HG03175 (cell line): ENCODE data around the gene KLF11.

Source experiments
- ATAC-seq: cut with Tn5 transposase; IDR thresholded peaks from one replicate; pipeline ENCODE4 v1.9.1; 2021; ENCODE audit warnings: mild to moderate bottlenecking, moderate library complexity; ENCODE audit not compliant: unreplicated experiment

Gene KLF11

GRCh38 chr2:10043256-10043905, at the start of gene KLF11:
Gene KLF11 (plus strand): TSS chr2:10043550. CDS start chr2:10043717, 167 bp downstream.
- peak; percentile 79 for ATAC-seq

- no peak for ATAC-seq
These were observed 48.9 kb upstream of the KLF11 start for GRCh38 chr2:9994462-9994861.

DNA sequence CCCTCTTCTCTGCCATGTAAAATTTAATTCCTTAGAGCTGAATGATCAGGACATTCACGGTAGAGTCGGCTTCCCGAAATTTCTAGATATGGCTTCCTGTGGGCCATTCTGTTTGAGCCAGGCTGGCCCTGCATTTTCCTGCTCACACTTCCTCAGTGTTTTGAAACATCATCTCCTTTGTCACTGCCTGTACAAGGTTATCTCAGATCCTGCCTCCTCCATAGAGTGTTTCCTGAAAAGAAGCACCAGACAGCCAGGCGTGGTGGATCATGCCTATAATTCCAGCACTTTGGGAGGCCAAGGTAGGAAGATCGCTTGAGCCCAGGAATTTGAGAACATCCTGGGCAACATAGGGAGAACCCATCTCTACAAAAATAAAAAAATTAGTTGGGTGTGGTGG, 48.3 kb upstream of the KLF11 start:
- no peak for ATAC-seq

- ATAC-seq = no peak
These were observed 47.0 kb upstream of the KLF11 start for GRCh38 chr2:9996321-9996720.

- ATAC-seq = no peak
These were observed 45.4 kb upstream of the KLF11 start for GRCh38 chr2:9997936-9998335.

DNA sequence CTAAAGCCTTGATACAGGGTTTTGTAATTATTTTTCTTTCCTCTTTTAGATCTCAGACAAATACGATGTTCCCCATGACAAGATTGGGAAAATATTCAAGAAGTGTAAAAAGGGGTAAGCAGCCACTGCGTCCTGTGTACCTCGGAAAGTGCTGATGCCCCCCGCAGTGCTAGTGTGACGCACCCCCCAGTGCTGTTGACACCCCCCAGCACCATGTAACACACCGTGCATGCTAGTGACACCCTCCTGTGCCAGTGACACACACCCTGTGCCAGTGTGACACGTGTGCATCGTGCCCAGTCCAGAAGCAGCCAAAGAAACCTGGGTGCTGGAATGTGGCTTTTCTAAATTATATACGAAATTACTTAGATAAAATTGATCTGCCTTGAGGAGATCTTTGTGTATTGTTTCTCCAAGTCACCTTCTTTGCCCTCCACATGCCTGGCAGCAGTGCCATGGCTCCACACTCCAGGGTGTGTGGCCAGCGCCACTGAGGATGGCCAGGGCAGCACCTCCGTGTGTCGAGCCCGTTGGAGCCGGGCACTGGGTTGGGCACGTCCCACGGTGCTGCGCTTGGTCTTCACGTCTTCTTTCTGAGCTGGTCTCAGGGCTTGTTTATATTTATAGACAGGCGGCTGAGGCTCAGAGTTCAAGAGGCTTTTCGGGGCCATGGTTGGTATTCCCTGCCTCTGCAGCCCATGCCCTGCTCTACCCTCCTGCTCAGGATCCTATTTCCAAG, 44.3 kb upstream of the KLF11 start:
- no peak for ATAC-seq

DNA sequence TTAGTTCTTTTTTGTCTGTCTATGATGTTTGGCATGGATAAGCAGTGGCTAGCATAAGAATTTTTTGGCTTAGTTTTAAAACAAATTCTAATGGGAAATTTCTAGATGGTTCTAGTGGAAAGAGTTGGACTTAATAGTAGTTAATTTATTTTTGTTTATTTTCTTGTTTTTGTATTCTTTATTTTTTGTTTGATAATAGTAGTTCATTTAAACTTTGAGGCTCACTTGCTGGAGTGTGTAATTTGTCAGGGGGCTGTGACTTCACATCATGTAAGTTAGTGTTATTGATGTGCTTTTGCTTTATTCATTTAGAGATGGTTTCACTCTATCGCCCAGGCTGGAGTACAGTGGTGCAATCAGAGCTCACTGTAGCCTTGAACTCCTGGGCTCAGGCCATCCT, 43.7 kb upstream of the KLF11 start:
- no peak for ATAC-seq

- no peak for ATAC-seq
These were observed 42.8 kb upstream of the KLF11 start for GRCh38 chr2:10000541-10000940.

DNA sequence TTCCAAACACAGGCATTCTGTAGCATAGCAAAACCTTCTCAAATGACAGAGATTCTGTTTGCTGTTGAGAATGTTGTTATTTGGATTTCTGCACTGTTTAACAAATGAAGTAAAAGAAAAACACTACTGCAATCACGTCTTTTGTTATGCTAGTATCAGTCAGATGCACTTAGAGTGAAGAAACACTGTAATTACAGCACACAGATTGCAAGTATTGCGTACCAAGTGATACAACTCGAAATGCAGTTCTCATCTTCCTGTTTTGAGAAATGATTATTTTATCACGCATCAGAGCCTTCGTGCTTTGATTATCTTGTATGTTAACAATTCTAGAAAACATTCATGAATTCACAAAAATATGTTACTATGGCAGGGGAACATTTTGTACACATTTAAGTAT, 41.8 kb upstream of the KLF11 start:
- ATAC-seq = no peak

- no peak for ATAC-seq
These were observed 41.2 kb upstream of the KLF11 start for GRCh38 chr2:10002109-10002508.

DNA sequence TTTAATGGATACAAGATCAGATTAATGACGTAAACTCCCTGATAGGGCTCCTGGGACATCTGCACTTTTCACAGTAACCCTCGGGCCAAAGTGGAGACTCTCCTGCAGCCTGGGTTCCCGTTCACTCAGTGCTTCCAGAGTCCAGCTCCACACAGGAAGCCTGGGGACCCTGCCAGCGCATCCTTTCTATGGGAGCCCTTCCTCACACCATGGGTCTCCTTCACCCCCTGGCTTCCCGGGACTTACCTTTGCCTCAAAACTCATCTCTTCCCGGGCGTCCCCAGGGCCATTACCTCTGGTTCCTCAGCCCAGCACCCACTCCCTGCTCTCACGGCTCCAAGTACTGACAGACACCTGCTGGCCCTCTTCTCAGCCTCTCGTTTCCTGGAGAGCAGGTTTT, 40.7 kb upstream of the KLF11 start:
- no peak for ATAC-seq

DNA sequence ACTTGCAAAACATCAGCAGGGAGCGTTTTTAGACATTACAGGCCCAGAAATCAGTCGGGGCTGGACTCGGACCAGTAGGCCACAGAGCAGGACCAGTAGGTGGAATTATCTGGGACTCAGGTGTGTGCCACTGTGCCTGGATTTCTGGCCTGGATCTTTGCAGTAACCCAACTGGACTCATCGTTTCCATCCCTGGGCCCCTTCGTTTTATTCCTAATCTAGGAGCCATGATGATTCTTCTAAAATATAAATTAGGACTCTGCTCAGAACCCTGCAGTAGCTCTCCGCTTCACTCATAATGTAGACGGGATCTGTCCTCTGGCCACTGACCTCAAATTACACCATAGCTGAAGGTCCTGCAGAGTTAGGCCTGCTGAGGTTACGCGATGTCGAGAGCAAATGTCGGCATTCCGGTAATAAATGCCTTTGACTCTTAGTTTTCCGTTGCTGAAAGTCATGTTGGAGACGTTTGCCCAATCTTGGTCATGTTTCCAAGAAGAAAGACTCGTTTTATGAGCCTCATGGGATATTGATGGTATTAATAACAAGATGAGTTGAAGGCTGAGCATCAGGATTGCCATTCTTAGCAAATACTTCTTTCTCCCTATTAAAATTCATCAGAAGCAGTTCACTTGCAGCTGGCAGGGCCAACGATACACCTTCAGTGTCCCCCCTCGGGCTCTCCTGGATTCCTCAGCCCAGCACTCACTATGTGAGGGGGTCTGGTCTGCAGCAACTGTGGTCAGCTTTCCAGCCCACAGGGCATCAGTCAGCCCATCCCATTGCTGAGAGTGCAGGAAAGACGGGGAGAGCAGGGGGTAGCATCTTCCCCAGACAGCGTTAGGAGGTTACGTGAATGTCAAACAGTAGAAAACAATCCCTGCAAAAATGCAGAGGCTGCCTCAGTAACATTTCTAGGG, 39.9 kb upstream of the KLF11 start:
- no peak for ATAC-seq

- no peak for ATAC-seq
These were observed 38.9 kb upstream of the KLF11 start for GRCh38 chr2:10004401-10004800.

GRCh38 chr2:10004836-10005235, 38.5 kb upstream of the KLF11 start:
- no peak for ATAC-seq

DNA sequence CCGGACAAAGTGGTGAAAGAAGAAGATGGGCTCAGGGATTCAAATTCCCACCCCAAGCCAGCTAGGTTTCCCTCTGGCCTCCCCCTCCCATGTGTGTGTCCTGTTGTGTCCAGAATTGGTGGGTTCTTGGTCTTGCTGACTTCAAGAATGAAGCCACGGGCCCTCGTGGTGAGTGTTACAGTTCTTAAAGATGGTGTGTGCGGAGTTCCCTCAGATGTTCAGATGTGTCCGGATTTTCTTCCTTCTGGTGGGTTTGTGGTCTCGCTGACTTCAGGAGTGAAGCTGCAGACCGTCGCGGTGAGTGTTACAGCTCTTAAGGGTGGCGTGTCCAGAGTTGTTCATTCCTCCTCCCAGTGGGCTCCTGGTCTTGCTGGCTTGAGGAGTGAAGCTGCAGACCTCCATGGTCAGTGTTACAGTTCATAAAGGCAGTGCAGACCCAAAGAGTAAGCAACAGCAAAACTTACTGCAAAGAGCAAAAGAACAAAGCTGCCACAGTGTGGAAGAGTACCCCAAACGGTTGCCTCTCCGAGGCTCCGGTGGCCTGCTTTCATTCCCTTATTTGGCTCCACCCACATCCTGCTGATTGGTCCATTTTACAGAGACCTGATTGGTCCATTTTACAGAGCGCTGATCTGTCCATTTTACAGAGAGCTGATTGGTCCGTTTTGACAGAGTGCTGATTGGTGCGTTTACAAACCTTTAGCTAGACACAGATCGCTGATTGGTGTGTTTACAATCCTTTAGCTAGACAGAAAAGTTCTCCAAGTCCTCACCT, 37.7 kb upstream of the KLF11 start:
- no peak for ATAC-seq

- no peak for ATAC-seq
These were observed 36.9 kb upstream of the KLF11 start for GRCh38 chr2:10006236-10007161.

- ATAC-seq = no peak
These were observed 35.9 kb upstream of the KLF11 start for GRCh38 chr2:10007435-10007834.

- no peak for ATAC-seq
These were observed 35.2 kb upstream of the KLF11 start for GRCh38 chr2:10007921-10008808.

DNA sequence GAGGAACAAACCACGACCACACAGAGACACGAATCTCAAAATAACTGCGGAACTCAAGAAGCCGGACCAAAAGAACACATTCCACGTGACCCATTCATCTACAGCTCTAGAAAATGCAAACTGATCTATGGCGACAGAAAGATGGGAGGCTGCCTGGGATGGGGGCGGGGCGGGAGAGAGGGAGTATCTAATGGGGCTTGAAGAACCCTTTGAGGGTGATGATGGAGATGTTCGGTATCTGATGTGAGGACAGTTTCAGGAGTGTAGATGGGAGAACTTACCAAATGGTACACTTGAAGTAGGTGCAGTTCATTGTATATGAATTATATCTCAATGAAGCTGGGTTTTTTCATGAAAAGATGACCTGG, 34.6 kb upstream of the KLF11 start:
- ATAC-seq = no peak
